Urothelium cell line (cell line): ENCODE measurements around the gene TNFAIP8.

Source experiments
- DNase-seq: peaks from one replicate; pipeline ENCODE4 v3.0.0; 2011; ENCODE audit warnings: low spot score, mixed read lengths
- FAIRE-seq: peaks from 2 replicates; lab custom pipeline; 2011; peaks lifted over from hg19 to GRCh38; lab: Jason Lieb, UNC

The TNFAIP8 gene

DNA sequence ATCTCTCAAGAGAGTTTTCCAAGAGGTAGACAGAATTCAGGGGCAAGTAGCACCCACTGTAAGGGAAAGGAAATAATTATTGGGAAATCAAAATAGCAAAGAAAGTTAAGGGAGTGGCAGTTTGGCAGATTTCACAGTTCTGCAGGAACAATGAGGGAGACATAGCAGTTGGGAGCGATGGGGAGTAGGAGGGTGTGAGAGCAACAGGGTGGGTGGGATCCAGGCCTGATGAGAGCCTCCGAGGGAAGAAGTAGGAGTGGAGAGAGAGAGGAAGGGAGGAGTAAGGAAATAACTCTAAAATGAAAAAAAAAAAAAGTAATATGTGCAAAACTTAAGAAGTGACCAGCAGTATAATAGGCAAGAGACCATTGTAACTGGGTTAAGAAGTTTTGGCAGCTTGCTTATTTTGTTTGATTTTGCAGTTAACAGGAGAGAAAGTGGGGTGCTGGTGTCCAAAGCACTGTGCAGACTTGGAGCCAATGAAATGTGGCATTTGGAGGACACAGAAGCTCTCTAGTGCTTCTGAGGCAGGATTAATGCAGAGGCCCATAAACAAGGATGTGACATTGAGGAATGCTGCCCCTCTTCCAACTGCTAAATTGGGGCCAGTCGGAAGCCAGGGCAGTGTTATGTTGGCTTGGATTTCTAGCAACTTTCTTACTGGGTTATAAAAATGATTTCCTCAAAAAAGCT lies 10.2 kb downstream of the TNFAIP8 start:
- DNase-seq (no peak), FAIRE-seq (no peak)

DNA sequence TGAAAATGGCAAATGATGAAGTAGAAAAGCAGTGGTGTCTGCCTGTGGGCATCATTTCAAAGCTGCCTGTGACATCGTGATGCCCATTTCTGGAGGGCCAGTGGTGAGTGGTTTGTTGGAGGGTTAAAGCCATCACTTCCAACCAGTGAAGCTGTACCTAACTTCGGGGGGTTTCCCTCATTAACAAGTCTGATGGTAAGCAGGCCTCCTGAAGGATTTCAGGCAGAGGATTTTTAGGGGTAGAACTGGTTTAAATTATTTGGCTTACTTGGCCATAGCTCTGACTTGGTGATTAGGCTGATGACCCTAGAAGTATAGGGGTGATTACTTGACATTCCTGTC lies 10.7 kb downstream of the TNFAIP8 start:
- no peak for FAIRE-seq

DNA sequence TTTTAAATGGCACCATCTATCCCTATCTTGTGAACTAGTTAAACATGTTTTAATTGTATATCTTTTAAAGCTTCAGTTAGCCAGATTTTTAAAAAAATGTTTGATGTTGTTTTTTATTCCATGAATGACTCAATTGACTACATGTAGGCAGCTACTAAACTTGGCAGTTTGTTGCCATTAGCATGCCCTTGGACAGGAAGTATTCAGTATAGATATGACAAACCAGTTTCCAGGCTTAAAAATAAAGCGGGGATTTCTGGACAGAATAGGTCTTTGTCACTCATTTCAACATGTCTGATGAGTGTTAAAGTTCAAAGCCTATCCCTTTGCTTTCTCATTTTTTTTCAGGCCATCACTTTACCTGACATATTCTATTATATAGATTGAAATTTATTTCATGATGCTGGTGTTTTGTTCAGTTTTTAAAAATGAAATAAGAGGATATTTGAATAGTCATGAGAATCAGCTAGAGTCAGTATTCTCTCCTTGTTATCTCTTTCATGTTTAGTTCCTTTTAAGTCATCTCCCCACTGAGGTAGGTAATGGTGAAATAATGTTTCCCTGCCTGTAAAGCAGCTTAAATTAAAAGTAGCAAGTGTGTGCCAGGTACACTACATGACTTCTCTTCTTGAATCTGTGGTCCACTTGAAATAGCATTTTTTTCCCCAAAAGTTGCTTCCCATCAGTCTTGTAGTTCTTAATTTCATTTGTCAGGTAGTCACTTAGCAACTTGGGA lies 11.9 kb downstream of the TNFAIP8 start:
- FAIRE-seq (no peak), DNase-seq (no peak)

More for the DNA sequence above, 10.7 kb downstream of the TNFAIP8 start:
- DNase-seq, result no peak

DNA sequence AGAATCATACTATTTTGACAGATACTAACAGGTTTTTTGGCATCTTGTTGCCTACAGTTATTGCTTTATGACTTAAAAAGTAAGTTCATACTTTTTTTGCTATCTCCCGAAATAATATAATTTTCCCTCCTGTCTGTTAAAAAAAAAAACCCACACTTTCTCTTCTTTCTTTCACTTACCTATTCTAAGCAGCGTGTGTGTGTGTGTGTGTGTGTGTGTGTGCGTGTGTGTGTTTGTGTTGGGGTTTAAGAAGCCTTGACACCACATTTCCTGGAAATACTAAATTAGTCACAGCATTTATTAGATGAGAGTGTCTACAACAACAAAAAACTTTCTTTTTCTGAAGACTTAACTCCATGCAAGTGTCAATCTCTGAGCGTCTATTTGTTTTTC lies 12.4 kb downstream of the TNFAIP8 start:
- FAIRE-seq (no peak), DNase-seq (no peak)

DNA sequence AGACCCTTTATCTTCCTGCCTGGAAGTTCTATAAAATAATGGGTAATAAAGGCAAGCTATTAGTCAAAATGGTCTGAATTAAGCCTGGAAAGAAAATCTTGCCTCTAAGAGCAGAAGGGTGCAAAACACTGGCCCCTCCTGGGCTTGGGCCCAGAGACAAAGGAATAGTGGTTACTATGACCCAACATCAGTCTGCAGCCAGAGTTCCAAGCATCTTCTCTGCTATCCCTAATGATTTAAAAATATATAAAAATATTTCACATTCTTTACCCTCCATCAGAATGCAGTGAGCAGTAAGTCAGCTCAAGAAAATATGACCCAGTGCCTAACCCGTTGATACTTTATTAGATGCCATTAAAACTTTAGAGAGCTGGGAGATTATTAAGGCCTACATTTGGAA lies 14.7 kb downstream of the TNFAIP8 start:
- no peak for DNase-seq
- no peak for FAIRE-seq

DNA sequence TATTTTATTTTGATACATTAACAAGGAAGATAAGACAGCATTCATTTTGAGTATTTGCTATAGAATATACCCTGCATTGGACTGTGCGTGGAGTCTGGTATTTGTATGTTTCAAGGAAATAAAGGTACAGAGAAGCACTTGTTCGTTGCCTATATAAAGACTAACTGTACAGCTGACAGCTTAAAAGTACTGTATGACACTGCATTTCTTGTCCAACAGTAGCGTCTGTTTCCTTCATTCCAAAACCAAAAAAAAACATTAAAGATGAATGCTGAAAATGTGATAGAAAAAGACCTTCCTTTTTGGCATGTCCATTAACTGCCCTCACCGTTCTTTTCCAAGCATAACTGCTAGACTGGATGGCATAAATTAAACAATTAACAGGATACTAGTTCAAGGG lies 15.3 kb downstream of the TNFAIP8 start:
- no peak for DNase-seq
- no peak for FAIRE-seq

DNA sequence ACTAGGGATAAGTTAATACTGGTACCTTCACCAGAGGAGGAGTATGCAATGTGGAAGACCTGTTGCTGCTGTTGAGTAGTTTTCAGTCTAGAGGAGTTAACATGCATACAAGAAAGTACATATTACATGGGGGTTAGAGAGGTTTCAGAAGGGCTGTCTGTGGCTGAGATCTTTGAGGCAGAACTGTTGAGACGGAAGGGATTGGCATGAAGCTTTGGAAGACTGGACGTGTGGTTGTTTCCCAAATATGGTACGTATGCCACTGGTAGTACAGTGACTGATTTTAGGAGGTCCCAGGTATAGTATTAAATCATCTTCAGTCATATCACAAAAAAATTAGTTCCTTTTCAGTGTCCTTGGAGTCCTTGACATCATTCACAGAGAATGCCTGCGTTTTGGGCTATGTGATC lies 17.6 kb downstream of the TNFAIP8 start:
- no peak for DNase-seq
- FAIRE-seq, result no peak

DNA sequence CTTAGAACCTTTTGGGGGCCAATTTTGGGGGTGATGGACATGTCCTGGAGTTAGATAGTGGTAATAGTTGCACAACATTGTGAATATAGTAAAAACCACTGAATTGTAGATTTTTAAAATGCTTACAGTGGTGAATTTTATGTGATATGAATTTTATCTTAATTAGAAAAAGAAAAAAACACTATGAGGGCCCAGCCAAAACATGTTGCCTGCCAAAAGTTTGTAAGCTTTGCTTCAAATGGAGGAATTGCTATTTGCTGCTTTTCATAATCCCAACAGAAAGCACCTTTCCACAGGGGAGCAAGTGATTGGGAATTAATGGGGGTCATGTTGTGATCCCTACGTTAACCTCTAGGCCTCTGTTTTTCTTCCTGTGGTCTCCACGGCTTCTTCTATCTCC lies 19.1 kb downstream of the TNFAIP8 start:
- FAIRE-seq, result no peak
- no peak for DNase-seq

DNA sequence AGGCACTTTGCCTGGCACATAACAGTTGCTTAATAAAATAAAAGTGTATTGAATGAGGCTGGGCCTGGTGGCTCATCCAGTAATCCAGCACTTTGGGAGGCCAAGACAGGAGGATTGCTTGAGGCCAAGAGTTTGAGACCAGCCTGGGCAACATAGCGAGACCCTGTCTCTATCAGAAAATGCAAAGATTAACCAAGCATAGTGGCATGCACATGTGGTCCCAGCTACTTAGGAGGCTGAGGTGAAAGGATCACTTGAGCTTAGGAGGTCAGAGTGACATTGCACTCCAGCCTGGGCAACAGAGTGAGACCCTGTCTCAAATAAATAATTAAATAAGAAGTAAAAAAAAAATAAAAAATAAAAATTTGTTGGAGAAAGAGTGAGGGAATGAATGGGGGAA lies 21.2 kb downstream of the TNFAIP8 start:
- FAIRE-seq, result no peak

DNA sequence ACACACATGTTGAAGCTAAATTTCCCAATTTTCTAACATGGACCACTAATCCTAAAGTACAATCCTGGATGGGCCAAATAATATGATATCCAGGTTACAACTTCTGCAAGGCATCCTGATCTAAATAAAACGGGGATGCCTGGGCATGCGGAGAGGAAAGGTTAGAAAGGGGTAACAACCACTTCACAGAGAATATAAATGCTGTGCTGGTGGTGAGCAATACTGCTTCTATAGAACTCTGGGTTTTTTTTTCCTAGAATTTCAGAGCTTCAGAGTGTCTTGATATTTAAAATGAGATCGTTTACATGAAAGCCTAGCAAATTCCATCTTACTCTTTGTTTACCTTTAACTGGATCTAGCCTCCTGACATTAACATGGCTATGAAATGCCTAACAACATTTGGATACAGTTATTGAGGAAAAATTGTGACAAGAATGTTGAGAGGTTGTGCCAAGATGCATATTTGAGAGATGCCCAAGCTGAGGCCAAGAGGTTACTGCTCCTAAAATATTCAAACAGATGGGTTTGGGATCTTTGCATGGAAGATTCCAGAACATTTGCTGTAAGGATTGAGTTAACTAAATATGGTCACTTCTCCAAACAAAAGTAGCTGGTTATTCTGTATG lies 22.4 kb downstream of the TNFAIP8 start:
- no peak for DNase-seq
- no peak for FAIRE-seq

More for the DNA sequence above, 21.2 kb downstream of the TNFAIP8 start:
- DNase-seq, result no peak

DNA sequence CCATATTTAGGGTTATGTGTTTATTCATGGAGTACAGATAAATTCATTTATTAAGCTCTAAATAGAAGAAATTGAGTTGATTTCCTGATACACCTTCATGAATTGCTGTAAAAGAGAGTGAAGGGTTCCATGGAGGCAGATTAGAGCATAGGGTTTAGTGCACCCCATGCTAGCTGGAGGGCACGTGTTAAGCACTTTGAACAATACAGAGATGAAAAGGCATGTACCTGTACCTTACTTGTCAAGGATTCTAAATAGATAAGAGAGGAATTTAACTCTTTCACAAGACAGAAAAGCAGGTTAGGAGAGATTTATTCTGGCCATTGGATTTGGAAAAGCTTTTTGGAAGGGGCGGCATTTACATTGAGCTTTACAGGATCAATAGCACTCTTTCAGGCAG lies 23.3 kb downstream of the TNFAIP8 start:
- FAIRE-seq, result no peak

DNA sequence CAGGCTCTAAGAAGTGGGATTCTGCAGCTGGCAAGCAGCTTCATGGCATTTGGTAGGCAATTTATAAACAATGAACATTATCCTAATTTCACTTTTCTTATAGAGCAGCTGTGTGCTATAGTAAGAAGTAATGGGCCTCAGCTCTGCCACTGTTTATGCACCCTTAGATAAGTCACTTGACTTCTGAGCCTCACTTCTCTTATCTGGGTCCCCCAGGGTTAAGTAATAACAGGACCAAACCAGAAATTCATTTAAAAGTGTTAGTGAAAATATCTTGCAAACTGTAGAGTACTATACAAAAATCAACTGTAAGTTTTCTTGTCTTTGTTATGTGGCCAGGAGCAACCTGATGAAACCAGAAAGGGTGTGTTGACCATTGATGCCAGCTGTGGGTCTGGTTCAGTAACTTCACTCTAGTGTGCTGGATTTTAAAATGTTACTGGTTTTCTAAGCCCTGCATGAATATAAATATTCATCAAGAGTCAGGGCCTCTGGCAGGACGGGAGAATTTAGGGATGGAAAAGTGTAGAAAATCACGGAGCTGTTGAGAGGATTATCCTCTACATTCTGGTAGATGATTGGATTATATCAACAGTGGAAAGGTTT lies 24.2 kb downstream of the TNFAIP8 start:
- no peak for FAIRE-seq
- DNase-seq, result no peak

More for the DNA sequence above, 23.3 kb downstream of the TNFAIP8 start:
- no peak for DNase-seq

DNA sequence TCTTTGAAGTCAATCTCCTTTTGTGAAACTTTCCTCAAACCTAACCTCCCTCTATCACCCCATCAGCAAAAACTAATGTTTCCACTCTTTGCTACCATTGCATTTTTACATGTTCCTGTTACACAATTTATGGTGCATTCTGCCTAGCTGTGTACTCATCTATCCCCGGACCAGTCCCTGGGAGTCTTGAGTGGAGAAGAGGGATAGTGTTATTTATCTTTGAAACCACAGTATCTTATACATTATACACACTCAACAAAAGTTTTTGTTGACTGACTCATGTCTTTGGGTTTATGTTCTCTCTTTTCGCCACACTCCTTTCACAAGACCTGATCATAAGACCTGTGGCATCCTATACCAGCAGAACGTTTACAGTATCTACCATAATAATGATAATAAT lies 26.4 kb downstream of the TNFAIP8 start:
- no peak for DNase-seq

DNA sequence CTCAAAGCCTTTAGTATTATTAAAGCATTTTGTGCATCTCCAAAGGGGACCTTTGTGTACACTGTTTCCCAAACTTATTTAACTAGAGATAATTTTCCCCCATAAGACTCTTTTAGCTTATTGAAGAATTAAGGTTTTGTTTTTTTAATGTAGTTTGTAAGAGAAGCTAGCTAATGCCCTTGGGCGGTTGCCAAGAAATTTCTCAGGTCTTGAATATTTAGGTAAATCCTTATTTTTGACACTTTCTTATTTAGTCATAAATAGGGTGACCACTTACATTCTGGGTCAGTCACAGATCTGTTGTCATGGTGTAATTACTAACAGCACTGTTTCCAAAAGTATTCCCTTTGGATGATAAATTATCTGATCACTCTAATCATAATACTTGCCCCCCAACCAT lies 27.2 kb downstream of the TNFAIP8 start:
- FAIRE-seq (no peak), DNase-seq (no peak)

More for the DNA sequence above, 26.4 kb downstream of the TNFAIP8 start:
- no peak for FAIRE-seq

DNA sequence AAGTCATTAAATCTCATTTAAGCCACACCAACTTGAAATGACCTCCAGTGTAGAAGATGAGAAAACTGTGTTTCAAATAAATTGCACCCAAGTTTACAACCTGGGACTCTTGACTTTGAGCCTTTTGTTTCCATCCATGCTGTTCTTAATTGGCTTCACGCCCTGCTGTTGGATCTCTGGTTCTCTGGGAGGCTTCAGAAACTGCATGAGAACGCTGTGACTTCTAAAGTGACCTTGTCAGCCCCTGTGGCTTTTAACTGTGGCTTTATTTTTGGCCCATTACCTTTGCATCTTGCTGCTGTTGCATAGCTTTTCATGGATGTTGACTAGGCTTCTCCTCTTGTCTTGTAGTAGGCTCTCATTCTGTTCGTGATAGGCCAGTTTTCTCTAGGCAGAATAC lies 29.3 kb downstream of the TNFAIP8 start:
- DNase-seq (no peak), FAIRE-seq (no peak)

DNA sequence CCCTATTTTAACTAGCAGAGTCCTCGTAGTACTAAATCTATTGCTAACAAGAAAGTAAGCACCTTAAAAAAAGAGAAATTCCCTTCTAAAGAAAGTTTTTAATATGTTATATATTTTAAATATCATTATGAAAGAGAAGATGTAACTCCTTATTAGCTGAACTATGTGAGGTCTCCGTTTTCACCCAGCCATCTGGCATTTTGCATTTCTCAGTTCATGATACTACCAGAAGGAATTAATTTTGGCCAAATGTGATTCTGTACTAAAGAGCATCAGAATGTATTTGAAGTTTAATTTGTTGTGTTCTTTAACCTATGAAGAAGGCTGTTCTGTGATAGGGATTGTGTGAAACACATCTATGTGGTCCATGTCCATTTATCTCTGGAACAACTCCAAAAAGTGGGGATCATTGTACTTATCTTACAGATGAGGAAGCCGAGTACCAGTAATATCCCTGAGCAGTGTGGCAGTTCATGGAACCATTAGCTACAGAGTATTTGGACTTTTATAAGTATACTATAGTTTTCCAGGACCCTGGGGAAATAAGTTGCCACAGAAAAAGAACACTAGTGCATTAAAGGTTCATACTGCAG lies 29.8 kb downstream of the TNFAIP8 start:
- FAIRE-seq (no peak), DNase-seq (no peak)

DNA sequence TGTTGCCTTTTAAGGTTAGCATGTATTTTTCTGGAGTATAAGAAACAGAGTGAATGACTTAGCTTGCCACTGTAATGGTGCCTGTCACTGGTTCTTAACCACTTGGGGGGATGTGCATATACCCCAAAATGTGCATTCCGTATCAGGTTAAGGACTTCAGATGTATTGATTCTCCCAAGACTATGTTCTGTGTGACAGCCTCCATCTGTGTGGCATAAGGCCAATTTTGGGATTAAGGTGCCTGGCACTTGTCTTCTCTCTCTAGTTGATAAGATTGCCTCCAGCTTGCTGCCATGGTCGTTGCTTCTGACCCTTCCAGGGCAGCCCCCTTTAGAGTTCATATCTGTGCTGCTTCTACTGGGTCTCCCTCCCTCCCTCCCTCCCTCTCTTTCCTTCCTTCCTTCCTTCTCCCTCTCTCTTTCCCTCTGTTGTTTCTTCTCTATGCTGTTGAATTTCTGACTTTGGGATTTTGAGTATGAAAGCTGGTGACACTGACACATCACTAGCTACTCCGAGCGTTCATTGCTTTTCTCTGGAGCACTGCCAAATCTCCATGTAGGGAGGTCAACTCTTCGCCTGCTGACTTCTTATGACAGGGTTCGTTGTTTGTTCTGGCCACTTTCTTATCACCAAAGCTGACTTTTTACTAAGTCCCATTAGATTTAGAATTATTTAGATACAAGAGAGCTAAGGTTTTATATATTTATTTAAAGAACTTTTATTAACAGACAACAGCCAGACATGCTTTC lies 31.0 kb downstream of the TNFAIP8 start:
- FAIRE-seq (no peak), DNase-seq (no peak)

DNA sequence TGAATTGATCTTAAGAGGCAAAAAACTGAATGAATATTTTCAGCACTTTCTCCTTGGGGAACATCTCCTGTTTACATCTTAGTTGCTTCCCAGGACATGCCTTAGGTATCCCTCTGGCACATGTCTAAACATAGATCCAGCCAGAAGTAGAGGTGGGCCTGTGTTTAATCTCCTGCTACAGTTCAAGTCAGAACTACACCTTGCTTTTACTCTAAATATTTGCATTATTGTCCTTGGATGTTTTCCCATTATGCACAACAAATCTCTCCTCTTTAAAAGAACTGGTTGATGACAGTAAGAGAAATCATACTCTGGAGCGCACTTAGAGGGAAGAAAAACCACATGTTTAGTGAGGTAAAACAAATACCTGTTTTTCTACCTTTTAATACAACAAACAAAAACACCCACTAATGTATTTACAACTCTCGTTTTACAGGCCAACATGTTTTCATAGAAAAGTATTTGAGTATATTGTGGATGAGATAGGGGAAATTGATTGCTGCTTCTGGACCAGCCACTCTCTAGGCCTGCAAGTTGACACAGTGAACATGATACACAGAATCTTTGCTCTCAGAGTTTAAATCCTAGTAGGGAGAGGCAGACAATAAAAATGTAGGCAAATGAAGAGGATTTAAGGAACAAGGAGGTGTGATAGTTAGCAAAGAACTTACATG lies 32.3 kb downstream of the TNFAIP8 start:
- FAIRE-seq (no peak), DNase-seq (no peak)

DNA sequence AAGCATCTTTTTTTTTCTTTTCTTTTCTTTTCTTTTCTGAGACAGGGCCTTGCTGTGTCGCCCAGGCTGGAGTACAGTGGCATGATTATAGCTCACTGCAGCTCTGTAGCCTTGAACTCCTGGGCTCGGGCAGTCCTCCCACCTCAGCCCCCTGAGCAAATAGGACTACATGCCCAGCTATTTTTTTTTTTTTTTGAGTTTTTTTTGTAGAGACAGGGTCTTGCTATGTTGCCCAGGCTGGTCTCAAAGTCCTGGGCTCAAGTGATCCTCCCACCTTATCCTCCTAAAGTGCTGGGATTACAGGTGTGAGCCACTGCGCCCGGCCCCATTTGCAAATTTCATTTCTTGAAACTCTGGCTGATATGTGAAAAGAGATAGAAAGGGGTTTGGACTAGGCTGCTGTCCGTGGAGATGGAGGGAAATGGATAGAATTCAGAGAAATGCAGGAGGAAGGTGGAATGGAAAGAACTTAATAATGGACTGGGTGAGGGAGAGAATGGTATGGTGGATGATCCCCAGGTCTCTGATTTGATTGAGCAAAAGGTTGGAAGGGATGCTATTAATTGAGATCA lies 32.9 kb downstream of the TNFAIP8 start:
- FAIRE-seq, result no peak
- DNase-seq, result no peak
